SK-N-SH treated with all-trans-retinoic acid at 6 μM for 48 hours (cell line): ENCODE results near the gene ADGRG7.
"Not testable (repeated sequence)": the region's sequence is repeated elsewhere in the genome, so short reads cannot be mapped to it uniquely, and the experiment has no call there.

Experiments
- ATAC-seq: fragments of 200-7000 bp; cut with Tn5 transposase; 3 replicates; pipeline ENCODE4 v1.9.1; 2020; ENCODE audit warnings: mild to moderate bottlenecking, moderate library complexity
- ARNTL ChIP-seq: fragments of 450-650 bp; formaldehyde crosslinking; IDR thresholded peaks from 2 replicates; pipeline ENCODE4 v1.5.0; 2020; ENCODE audit warnings: low read depth, mild to moderate bottlenecking, moderate library complexity, borderline replicate concordance
- BACH2 ChIP-seq: fragments of 250-450 bp; sonication (Bioruptor Pico); IDR thresholded peaks from 2 replicates; pipeline ENCODE4 v1.9.0; 2021; ENCODE audit warnings: mild to moderate bottlenecking, borderline replicate concordance
- CSDC2 ChIP-seq: fragments of 250-450 bp; sonication (Bioruptor Pico); IDR thresholded peaks from 2 replicates; pipeline ENCODE4 v1.5.0; 2020; ENCODE audit warnings: mild to moderate bottlenecking, moderate library complexity
- ESRRG ChIP-seq: fragments of 250-450 bp; sonication (Bioruptor Pico); IDR thresholded peaks from 2 replicates; pipeline ENCODE4 v1.6.1; 2021; ENCODE audit warnings: mild to moderate bottlenecking
- GLIS3 ChIP-seq: fragments of 250-450 bp; sonication (Bioruptor Pico); IDR thresholded peaks from 2 replicates; pipeline ENCODE4 v1.5.0; 2020; ENCODE audit warnings: mild to moderate bottlenecking, moderate library complexity
- ISL1 ChIP-seq: fragments of 250-450 bp; sonication (Bioruptor Pico); IDR thresholded peaks from 2 replicates; pipeline ENCODE4 v2.1.2; 2022; ENCODE audit warnings: mild to moderate bottlenecking, moderate library complexity
- OSR1 ChIP-seq: fragments of 250-450 bp; sonication (Bioruptor Pico); IDR thresholded peaks from 2 replicates; pipeline ENCODE4 v1.8.0; 2022; ENCODE audit warnings: moderate library complexity, mild to moderate bottlenecking, inconsistent platforms
- PATZ1 ChIP-seq: fragments of 250-450 bp; sonication (Bioruptor Pico); IDR thresholded peaks from 2 replicates; pipeline ENCODE4 v1.8.0; 2020; ENCODE audit warnings: mild to moderate bottlenecking, moderate library complexity, borderline replicate concordance
- PPARA ChIP-seq: fragments of 250-450 bp; sonication (Bioruptor Pico); IDR thresholded peaks from 2 replicates; pipeline ENCODE4 v1.5.0; 2020; ENCODE audit warnings: mild to moderate bottlenecking, borderline replicate concordance
- RARB ChIP-seq: fragments of 250-450 bp; sonication (Bioruptor Pico); IDR thresholded peaks from 2 replicates; pipeline ENCODE4 v1.8.0; 2021; ENCODE audit warnings: mild to moderate bottlenecking, moderate library complexity
- SNAI2 ChIP-seq: fragments of 250-450 bp; sonication (Bioruptor Pico); IDR thresholded peaks from 2 replicates; pipeline ENCODE4 v1.5.0; 2020; ENCODE audit warnings: mild to moderate bottlenecking, moderate library complexity
- TCF4 ChIP-seq: fragments of 250-450 bp; sonication (Bioruptor Pico); IDR thresholded peaks from 2 replicates; pipeline ENCODE4 v1.8.0; 2021; ENCODE audit warnings: mild to moderate bottlenecking, moderate library complexity, borderline replicate concordance
- TOX ChIP-seq: fragments of 250-450 bp; sonication (Bioruptor Pico); IDR thresholded peaks from 2 replicates; pipeline ENCODE4 v1.8.0; 2021; ENCODE audit warnings: mild to moderate bottlenecking, moderate library complexity, borderline replicate concordance
- ZC3H10 ChIP-seq: fragments of 250-450 bp; sonication (Bioruptor Pico); IDR thresholded peaks from 2 replicates; pipeline ENCODE4 v1.5.1; 2021; ENCODE audit warnings: mild to moderate bottlenecking, moderate library complexity
- ZFP3 ChIP-seq: fragments of 250-450 bp; sonication (Bioruptor Pico); IDR thresholded peaks from 2 replicates; pipeline ENCODE4 v1.5.0; 2020; ENCODE audit warnings: mild to moderate bottlenecking, moderate library complexity
- ZFP30 ChIP-seq: fragments of 450-650 bp; formaldehyde crosslinking; IDR thresholded peaks from 2 replicates; pipeline ENCODE4 v1.5.0; 2022; ENCODE audit warnings: mild to moderate bottlenecking, moderate library complexity
- ZNF70 ChIP-seq: fragments of 450-650 bp; formaldehyde crosslinking; IDR thresholded peaks from 2 replicates; pipeline ENCODE4 v1.5.0; 2020; ENCODE audit warnings: mild to moderate bottlenecking, moderate library complexity
- TF ChIP-seq, protein P1 (sequence below): fragments of 250-450 bp; sonication (Bioruptor Pico); IDR thresholded peaks from 2 replicates; pipeline ENCODE4 v1.8.0; 2021; ENCODE audit warnings: low read depth, mild to moderate bottlenecking, moderate library complexity, borderline replicate concordance
- TF ChIP-seq, protein P2 (sequence below): fragments of 250-450 bp; sonication (Bioruptor Pico); IDR thresholded peaks from 2 replicates; pipeline ENCODE4 v1.5.1; 2021; ENCODE audit warnings: mild to moderate bottlenecking, moderate library complexity
- TF ChIP-seq, protein P3 (sequence below): fragments of 250-450 bp; sonication (Bioruptor Pico); IDR thresholded peaks from 2 replicates; pipeline ENCODE4 v1.5.1; 2020; ENCODE audit warnings: low read depth, mild to moderate bottlenecking, moderate library complexity

ADGRG7 gene

DNA sequence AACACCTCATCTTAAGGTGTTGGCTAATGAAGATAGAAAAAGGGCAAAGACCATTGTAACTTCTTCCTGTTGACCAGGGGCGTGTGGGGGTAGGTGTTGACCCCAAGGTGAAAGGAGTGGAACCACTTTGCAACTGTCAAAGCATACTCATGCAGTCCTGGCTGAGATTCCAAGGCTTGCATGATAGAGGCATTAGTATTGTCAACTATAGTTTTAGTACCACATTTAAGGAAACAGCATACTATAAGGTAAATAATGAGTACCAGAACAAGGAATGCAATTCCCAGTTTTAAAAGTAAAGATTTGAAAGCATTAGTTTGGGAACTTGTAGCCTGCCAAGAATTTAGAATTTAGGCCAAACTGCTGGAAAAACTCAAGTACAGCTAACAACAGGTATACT is 27.8 kb upstream of the ADGRG7 start (continued):
- TF ChIP-seq, protein P1, sequence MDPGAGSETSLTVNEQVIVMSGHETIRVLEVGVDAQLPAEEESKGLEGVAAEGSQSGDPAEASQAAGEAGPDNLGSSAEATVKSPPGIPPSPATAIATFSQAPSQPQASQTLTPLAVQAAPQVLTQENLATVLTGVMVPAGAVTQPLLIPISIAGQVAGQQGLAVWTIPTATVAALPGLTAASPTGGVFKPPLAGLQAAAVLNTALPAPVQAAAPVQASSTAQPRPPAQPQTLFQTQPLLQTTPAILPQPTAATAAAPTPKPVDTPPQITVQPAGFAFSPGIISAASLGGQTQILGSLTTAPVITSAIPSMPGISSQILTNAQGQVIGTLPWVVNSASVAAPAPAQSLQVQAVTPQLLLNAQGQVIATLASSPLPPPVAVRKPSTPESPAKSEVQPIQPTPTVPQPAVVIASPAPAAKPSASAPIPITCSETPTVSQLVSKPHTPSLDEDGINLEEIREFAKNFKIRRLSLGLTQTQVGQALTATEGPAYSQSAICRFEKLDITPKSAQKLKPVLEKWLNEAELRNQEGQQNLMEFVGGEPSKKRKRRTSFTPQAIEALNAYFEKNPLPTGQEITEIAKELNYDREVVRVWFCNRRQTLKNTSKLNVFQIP (CRISPR knock-in tag), result no peak
- no peak for TF ChIP-seq PPARA (CRISPR knock-in tag)
- no peak for TF ChIP-seq SNAI2 (CRISPR knock-in tag)
- TF ChIP-seq ZC3H10 (CRISPR knock-in tag), result no peak
- TF ChIP-seq TCF4 (CRISPR knock-in tag), result no peak
- TF ChIP-seq TOX (CRISPR knock-in tag), result no peak
- no peak for TF ChIP-seq GLIS3 (CRISPR knock-in tag)
- TF ChIP-seq CSDC2 (CRISPR knock-in tag), result no peak
- TF ChIP-seq ZFP3 (CRISPR knock-in tag), result no peak
- TF ChIP-seq ISL1 (CRISPR knock-in tag), result no peak
- TF ChIP-seq PATZ1 (CRISPR knock-in tag), result no peak
- no peak for TF ChIP-seq ZNF70
- TF ChIP-seq RARB (CRISPR knock-in tag), result no peak
- TF ChIP-seq ESRRG (CRISPR knock-in tag), result no peak

GRCh38 chr3:100582157-100582556 is 27.2 kb upstream of the ADGRG7 start:
- not testable (repeated sequence) for ATAC-seq

GRCh38 chr3:100584101-100584660 is 25.2 kb upstream of the ADGRG7 start:
- no peak for ATAC-seq
- no peak for TF ChIP-seq ZC3H10 (CRISPR knock-in tag)
- TF ChIP-seq, protein P1 (CRISPR knock-in tag), result no peak
- TF ChIP-seq, protein P2, sequence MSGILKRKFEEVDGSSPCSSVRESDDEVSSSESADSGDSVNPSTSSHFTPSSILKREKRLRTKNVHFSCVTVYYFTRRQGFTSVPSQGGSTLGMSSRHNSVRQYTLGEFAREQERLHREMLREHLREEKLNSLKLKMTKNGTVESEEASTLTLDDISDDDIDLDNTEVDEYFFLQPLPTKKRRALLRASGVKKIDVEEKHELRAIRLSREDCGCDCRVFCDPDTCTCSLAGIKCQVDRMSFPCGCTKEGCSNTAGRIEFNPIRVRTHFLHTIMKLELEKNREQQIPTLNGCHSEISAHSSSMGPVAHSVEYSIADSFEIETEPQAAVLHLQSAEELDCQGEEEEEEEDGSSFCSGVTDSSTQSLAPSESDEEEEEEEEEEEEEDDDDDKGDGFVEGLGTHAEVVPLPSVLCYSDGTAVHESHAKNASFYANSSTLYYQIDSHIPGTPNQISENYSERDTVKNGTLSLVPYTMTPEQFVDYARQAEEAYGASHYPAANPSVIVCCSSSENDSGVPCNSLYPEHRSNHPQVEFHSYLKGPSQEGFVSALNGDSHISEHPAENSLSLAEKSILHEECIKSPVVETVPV (CRISPR knock-in tag), result no peak
- no peak for TF ChIP-seq OSR1 (CRISPR knock-in tag)
- no peak for TF ChIP-seq ZFP30 (CRISPR knock-in tag)
- no peak for TF ChIP-seq ESRRG (CRISPR knock-in tag)
- no peak for TF ChIP-seq TCF4 (CRISPR knock-in tag)
- TF ChIP-seq ZNF70, result no peak
- TF ChIP-seq BACH2 (CRISPR knock-in tag), result no peak
- no peak for TF ChIP-seq GLIS3 (CRISPR knock-in tag)
- no peak for TF ChIP-seq RARB (CRISPR knock-in tag)
- no peak for TF ChIP-seq PATZ1 (CRISPR knock-in tag)
- TF ChIP-seq ZFP3 (CRISPR knock-in tag), result no peak
- no peak for TF ChIP-seq CSDC2 (CRISPR knock-in tag)
- TF ChIP-seq, protein P3, sequence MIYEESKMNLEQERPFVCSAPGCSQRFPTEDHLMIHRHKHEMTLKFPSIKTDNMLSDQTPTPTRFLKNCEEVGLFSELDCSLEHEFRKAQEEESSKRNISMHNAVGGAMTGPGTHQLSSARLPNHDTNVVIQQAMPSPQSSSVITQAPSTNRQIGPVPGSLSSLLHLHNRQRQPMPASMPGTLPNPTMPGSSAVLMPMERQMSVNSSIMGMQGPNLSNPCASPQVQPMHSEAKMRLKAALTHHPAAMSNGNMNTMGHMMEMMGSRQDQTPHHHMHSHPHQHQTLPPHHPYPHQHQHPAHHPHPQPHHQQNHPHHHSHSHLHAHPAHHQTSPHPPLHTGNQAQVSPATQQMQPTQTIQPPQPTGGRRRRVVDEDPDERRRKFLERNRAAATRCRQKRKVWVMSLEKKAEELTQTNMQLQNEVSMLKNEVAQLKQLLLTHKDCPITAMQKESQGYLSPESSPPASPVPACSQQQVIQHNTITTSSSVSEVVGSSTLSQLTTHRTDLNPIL (CRISPR knock-in tag), result no peak
- TF ChIP-seq ISL1 (CRISPR knock-in tag), result no peak
- no peak for TF ChIP-seq ARNTL (CRISPR knock-in tag)
